ENCODE measurements around the gene SASH1. TPM values are rescaled to one million over a fixed set of nuclear protein-coding genes. Genes with fewer than 3 reads are reported as not detected.

SASH1 gene
- total RNA-seq, 1 experiment from 2014 or later = 33.2 TPM

- no peak overlapping the region for H2BK15ac ChIP-seq (ENCODE audit: low read depth, low read length)
- no peak overlapping the region for H2AK5ac ChIP-seq (ENCODE audit: insufficient read length, low read length)
- 100% methylated on average over 2 of the region's 4 CpGs for WGBS (ENCODE audit: extremely low coverage, insufficient read length, low lambda C conversion rate)
- H3K4me1 Mint-ChIP-seq = peaks cover 15 to 18% of the 10 kb centered on the region in 2 experiments
- TF ChIP-seq CTCF (conservative IDR thresholded peaks at IDR 0.05) = no peak
- H3K27ac ChIP-seq (ENCODE audit: insufficient read length, low read depth, low read length) = no peak overlapping the region
- H2BK5ac ChIP-seq (ENCODE audit: insufficient read length, low read length) = no peak overlapping the region
- H3K14ac ChIP-seq (ENCODE audit: insufficient read depth, low read length) = no peak overlapping the region
- H2AFZ ChIP-seq (ENCODE audit: low read length) = no peak overlapping the region
- H4K8ac ChIP-seq (replicated peaks; ENCODE audit: insufficient read length, low read depth, low read length) = no peak overlapping the region
- H3K4me2 ChIP-seq (ENCODE audit: insufficient read depth, insufficient read length, low read length) = no peak overlapping the region
- no peak overlapping the region for H3K56ac ChIP-seq (ENCODE audit: insufficient read length, low read depth, low read length)
- H3K36me3 Mint-ChIP-seq (ENCODE audit: insufficient read depth in 1 of 3, low read depth in 3 of 3) = peaks cover 57 to 82% (median 77%) of the 10 kb centered on the region in 3 experiments
- H3K79me1 ChIP-seq (ENCODE audit: insufficient read depth, low read depth, low read length, poor library complexity, severe bottlenecking) = no peaks in the 10 kb centered on the region
- no peak overlapping the region for H2BK20ac ChIP-seq (ENCODE audit: low read depth, low read length, poor library complexity, severe bottlenecking)
- H4K20me1 ChIP-seq (ENCODE audit: control insufficient read depth, insufficient read depth, insufficient read length) = no peaks in the 10 kb centered on the region
- no peaks in the 10 kb centered on the region for H3K27me3 ChIP-seq (ENCODE audit: insufficient read depth, low read length)
- no peak overlapping the region for H2BK120ac ChIP-seq (ENCODE audit: low read depth, low read length, poor library complexity, severe bottlenecking)
- H2BK12ac ChIP-seq (ENCODE audit: insufficient read length, low read depth, low read length) = no peak overlapping the region
- no peak overlapping the region for H3T11ph ChIP-seq (ENCODE audit: low read length)
- 0 out of 5 replicates have a peak, but pooled peaks cover 0 to 2% of the 10 kb centered on the region in 2 experiments for H3K9me3 Mint-ChIP-seq
- H3K27me3 Mint-ChIP-seq (ENCODE audit: low read depth) = no peaks in the 10 kb centered on the region
- H3K4me1 ChIP-seq (ENCODE audit: insufficient read depth, low read length) = no peaks in the 10 kb centered on the region; the same call in 1 of the 2 replicates
- no peak overlapping the region for H3K4ac ChIP-seq (ENCODE audit: low read depth, low read length)
- no peak overlapping the region for H3K4me3 Mint-ChIP-seq
- H3K18ac ChIP-seq (ENCODE audit: insufficient read length, low read depth, low read length) = no peak overlapping the region
- H3K23ac ChIP-seq (ENCODE audit: insufficient read length, low read depth, low read length) = no peak overlapping the region
- H4K5ac ChIP-seq (ENCODE audit: insufficient read length, low read depth, low read length) = no peak overlapping the region
- H3K23me2 ChIP-seq (ENCODE audit: insufficient read length, low read depth, low read length, poor library complexity, severe bottlenecking) = no peaks in the 10 kb centered on the region
- DNase-seq = no peak
- H4K91ac ChIP-seq (ENCODE audit: insufficient read length, low read depth, low read length) = no peak overlapping the region
- no peaks in the 10 kb centered on the region for H3K79me2 ChIP-seq (ENCODE audit: insufficient read depth, low read length)
- no peak overlapping the region for H3K9ac ChIP-seq (ENCODE audit: extremely low read depth, insufficient read length, low read length)
- H3K27ac Mint-ChIP-seq = peak overlapping the region; percentile 21 to 94 (median 70); a peak in 5 of 7 replicates
- H3K9me3 ChIP-seq (ENCODE audit: control insufficient read depth, low read depth, low read length) = no peaks in the 10 kb centered on the region
Observed at GRCh38 chr6:148530976-148531375, 188.3 kb downstream of the SASH1 start.
